GM18517 (cell line): Measurements from ENCODE around the gene TMED5.

Experiments
- ATAC-seq: cut with Tn5 transposase; IDR thresholded peaks from one replicate; pipeline ENCODE4 v1.9.1; 2021; ENCODE audit warnings: mild to moderate bottlenecking, moderate library complexity; ENCODE audit not compliant: unreplicated experiment

Gene TMED5

GRCh38 chr1:93124556-93125355 lies 55.5 kb downstream of the TMED5 start:
- ATAC-seq = no peak

GRCh38 chr1:93123201-93123783 lies 56.9 kb downstream of the TMED5 start:
- ATAC-seq = no peak

GRCh38 chr1:93120614-93121013 lies 59.6 kb downstream of the TMED5 start:
- ATAC-seq = no peak

GRCh38 chr1:93114391-93114790 lies 65.8 kb downstream of the TMED5 start:
- ATAC-seq = no peak

- ATAC-seq = no peak
Observed at GRCh38 chr1:93113127-93113526, 67.1 kb downstream of the TMED5 start.

GRCh38 chr1:93111561-93111960 lies 68.7 kb downstream of the TMED5 start:
- ATAC-seq = no peak

GRCh38 chr1:93111065-93111464 lies 69.1 kb downstream of the TMED5 start:
- ATAC-seq = no peak

GRCh38 chr1:93109578-93109977 lies 70.6 kb downstream of the TMED5 start:
- no peak for ATAC-seq

GRCh38 chr1:93108335-93108734 lies 71.9 kb downstream of the TMED5 start:
- ATAC-seq = no peak

- ATAC-seq = no peak
Observed at GRCh38 chr1:93107395-93107794, 72.8 kb downstream of the TMED5 start.

- no peak for ATAC-seq
Observed at GRCh38 chr1:93106226-93106625, 74.0 kb downstream of the TMED5 start.

GRCh38 chr1:93102142-93102541 lies 78.1 kb downstream of the TMED5 start:
- no peak for ATAC-seq
